AG04449 (cell line): ENCODE data around the gene LAMA3.

Experiments
- CTCF ChIA-PET: fragments of 350-600 bp; formaldehyde crosslinking; extraction: SDS; loops from one replicate; lab custom pipeline; 2021; ENCODE audit warnings: antibody characterized with exemption; lab: Yijun Ruan, JAX
- POLR2A ChIA-PET: fragments of 400-600, 350-600 bp; formaldehyde crosslinking; extraction: SDS; loops from one replicate; lab custom pipeline; 2020; ENCODE audit warnings: antibody characterized with exemption, inconsistent platforms; lab: Yijun Ruan, JAX
- DNase-seq: peaks from one replicate; pipeline ENCODE4 v3.0.0-alpha.2; 2010; ENCODE audit warnings: low read depth, low spot score
- H3K4me3 ChIP-seq: 2 replicates; pipeline ENCODE4 v1.5.1; 2011; ENCODE audit warnings: low read depth, mild to moderate bottlenecking, control low read depth, low read length
- TF ChIP-seq, protein P1 (sequence below): IDR thresholded peaks from one replicate; pipeline ENCODE4 v1.5.1; 2011; ENCODE audit warnings: mild to moderate bottlenecking, moderate library complexity, low read length, control low read depth, inconsistent platforms; ENCODE audit not compliant: insufficient read depth; ENCODE audit errors: missing control alignments

Gene LAMA3

DNA sequence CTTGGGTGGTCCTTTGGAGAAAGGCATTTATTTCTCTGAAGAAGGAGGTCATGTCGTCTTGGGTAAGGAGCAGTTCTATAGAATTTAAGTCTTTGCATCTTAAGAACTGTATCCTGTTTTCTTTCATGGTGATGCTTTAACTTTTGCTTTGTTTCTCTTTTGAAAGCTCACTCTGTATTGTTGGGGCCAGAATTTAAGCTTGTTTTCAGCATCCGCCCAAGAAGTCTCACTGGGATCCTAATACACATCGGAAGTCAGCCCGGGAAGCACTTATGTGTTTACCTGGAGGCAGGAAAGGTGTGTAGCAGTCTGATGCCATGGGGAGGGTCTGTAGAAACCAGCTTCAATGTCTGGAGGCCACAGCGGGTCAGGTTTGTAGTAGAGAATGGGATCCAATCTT lies 260.6 kb downstream of the LAMA3 start:
- no peak overlapping the region for H3K4me3 ChIP-seq
- no peak for DNase-seq
- ChIA-PET POLR2A (no interaction called here), CTCF (interaction anchor here (0.9 to 1.4 kb wide), 3 partner anchors 22 to 33 kb away, joined by 3 to 5 read pairs (median 3); no protein-coding TSS in a partner anchor)
- TF ChIP-seq, protein P1, sequence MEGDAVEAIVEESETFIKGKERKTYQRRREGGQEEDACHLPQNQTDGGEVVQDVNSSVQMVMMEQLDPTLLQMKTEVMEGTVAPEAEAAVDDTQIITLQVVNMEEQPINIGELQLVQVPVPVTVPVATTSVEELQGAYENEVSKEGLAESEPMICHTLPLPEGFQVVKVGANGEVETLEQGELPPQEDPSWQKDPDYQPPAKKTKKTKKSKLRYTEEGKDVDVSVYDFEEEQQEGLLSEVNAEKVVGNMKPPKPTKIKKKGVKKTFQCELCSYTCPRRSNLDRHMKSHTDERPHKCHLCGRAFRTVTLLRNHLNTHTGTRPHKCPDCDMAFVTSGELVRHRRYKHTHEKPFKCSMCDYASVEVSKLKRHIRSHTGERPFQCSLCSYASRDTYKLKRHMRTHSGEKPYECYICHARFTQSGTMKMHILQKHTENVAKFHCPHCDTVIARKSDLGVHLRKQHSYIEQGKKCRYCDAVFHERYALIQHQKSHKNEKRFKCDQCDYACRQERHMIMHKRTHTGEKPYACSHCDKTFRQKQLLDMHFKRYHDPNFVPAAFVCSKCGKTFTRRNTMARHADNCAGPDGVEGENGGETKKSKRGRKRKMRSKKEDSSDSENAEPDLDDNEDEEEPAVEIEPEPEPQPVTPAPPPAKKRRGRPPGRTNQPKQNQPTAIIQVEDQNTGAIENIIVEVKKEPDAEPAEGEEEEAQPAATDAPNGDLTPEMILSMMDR = no peak

DNA sequence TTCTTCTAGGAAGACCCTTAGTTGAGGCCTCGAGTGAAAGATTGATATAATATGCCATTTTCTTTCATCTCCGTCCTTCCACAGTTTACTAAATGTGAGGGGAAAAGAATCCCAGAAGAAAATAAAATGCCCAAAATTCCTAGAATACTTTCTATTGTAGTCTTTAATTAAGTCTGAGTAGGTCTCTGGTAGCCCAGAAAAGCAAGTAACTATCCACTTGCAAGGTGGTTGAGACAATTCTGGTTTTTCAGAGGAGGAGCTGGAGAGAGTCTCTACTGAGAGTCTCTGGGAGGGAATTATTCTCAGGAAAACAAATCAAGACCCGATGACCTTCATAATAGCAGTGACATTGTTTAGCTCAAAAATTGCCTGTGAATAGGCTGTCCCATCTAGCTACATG lies 261.4 kb downstream of the LAMA3 start:
- DNase-seq = no peak
- ChIA-PET POLR2A (no interaction called here), CTCF (interaction anchor here (1.3 to 1.4 kb wide), 2 partner anchors 21 to 32 kb away, joined by 3 to 7 read pairs; no protein-coding TSS in a partner anchor)
- no peak overlapping the region for H3K4me3 ChIP-seq
- TF ChIP-seq, protein P1 = no peak

DNA sequence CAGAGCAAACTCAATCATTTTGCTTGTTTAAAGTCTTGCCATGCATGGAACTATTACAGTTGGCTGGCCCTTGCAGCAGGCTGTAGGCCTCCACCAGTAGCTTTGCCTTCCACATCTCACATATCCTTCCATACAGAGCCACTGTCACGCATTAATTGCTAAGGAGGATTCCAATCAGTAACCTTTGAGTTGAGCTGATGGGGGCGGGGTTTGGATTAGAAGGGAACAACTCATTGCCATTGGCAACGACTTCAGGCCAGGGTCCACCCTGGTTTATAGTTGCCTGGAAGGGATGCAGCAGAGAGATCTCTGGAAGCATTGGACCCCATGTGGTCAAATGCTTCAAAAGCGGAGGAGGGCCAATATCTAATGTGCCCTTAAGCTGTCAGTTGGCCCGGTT lies 262.0 kb downstream of the LAMA3 start:
- TF ChIP-seq, protein P1 = no peak
- no peak overlapping the region for H3K4me3 ChIP-seq
- ChIA-PET CTCF (interaction anchor here (1.1 to 1.3 kb wide), 2 partner anchors 22 to 33 kb away, joined by 3 to 7 read pairs; no protein-coding TSS in a partner anchor), POLR2A (no interaction called here)
- no peak for DNase-seq

GRCh38 chr18:23953984-23954383 lies 264.7 kb downstream of the LAMA3 start:
- no peak for DNase-seq
- TF ChIP-seq, protein P1 = no peak
- POLR2A ChIA-PET = no interaction called here
- no peak overlapping the region for H3K4me3 ChIP-seq
- CTCF ChIA-PET = interaction anchor here (0.9 to 1.5 kb wide), 3 partner anchors 15 to 166 kb away, joined by 4 to 5 read pairs (median 4); no protein-coding TSS in a partner anchor

DNA sequence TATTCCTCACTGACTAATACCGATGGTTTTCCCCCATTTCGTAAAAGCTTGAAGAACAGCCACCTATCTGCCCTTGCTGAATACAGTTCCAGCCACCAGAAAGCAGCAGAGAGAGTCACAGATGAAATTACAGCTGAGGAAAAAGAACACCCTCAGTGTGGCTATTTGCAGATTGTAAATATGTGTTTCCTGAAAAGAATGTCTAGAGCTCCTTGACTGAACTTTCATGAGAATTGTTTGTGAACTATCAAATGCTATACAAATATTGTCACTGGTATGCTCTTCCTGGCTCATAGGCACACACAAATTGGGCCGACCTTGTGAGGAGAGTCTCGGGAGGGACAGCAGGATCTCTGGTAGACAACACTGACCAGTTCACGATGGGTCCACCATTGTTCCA lies 267.2 kb downstream of the LAMA3 start:
- TF ChIP-seq, protein P1 = no peak
- POLR2A ChIA-PET = no interaction called here
- H3K4me3 ChIP-seq = no peak overlapping the region
- DNase-seq = no peak
- CTCF ChIA-PET = interaction anchor here (0.9 kb wide), 1 partner anchor 9 kb away, joined by 3 read pairs; no protein-coding TSS in a partner anchor

DNA sequence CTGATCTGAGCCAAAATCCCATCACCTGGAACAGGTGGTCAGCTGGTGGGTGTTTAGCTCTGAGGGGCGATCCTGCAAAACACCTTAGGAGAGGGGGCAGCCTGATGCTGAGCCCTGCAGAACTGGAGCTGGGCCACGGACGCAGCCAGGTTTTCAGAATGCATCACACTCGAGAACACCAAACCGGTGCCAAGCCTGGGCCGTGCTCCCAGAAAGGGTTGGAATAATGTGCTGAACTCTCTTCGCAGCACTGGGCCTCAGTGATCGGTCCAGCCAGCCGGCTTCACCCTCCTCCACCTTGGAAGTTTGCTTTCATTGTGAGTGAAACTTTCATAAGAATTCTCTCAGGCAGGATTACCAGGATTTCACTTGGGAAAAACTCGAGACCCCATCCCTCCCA lies 268.8 kb downstream of the LAMA3 start:
- ChIA-PET POLR2A (no interaction called here), CTCF (interaction anchor here (1.6 kb wide), 1 partner anchor 39 kb away, joined by 6 read pairs; no protein-coding TSS in a partner anchor)
- TF ChIP-seq, protein P1 = no peak
- H3K4me3 ChIP-seq = no peak overlapping the region
- DNase-seq = no peak
